ENCODE data around the gene RIN3. TPM values are rescaled to one million over a fixed set of nuclear protein-coding genes. Genes with fewer than 3 reads are reported as not detected.

RIN3 gene
- total RNA-seq, 1 experiment from 2014 or later: 10.9 TPM

- ATAC-seq: no peak
- no peak overlapping the region for H3K27ac ChIP-seq (ENCODE audit: low read length)
- H3K4me3 ChIP-seq (ENCODE audit: low read depth in 2 of 2, low read length in 2 of 2): no peak overlapping the region
- POLR2A ChIA-PET: interaction anchor here (0.7 kb wide), 1 partner anchor 300 kb away, joined by 4 read pairs; no protein-coding TSS in a partner anchor
- intact Hi-C loops (cut with micrococcal nuclease; ENCODE audit: unreplicated experiment) (no loop called here), in situ Hi-C loops (cut with HindIII; ENCODE audit: low pct_unique_long_range_greater_than_20kb, low sequenced_read_pairs) (no loop called here)
- TF ChIP-seq CTCF (IDR thresholded peaks at IDR 0.05) (no peak), TCF7L2 (IDR thresholded peaks at IDR 0.05; ENCODE audit: low read depth, low read length) (peak; percentile 57)
- no peaks in the 10 kb centered on the region for H3K36me3 ChIP-seq (ENCODE audit: control insufficient read depth, insufficient read depth, low read length)
- no peaks in the 10 kb centered on the region for H3K9me3 ChIP-seq (ENCODE audit: control insufficient read depth, insufficient read depth, low read depth, low read length)
- no peaks in the 10 kb centered on the region for H3K4me1 ChIP-seq (ENCODE audit: control insufficient read depth, insufficient read depth, low read length)
- CTCF ChIA-PET: interaction anchor here (0.7 kb wide), 1 partner anchor 28 kb away, joined by 3 read pairs; no protein-coding TSS in a partner anchor
- DNase-seq (ENCODE audit: low read depth, low spot score): no peak
- no TSS peak for BruUV-seq (replicated peaks)
- no peaks in the 10 kb centered on the region for H3K27me3 ChIP-seq (ENCODE audit: control insufficient read depth, insufficient read depth, low read length)
Measured at GRCh38 chr14:92717571-92718042, 204.0 kb downstream of the RIN3 start.

- Histone ChIP-seq H3K36me3 (ENCODE audit: control insufficient read depth, insufficient read depth, low read length) (no peaks in the 10 kb centered on the region), H3K9me3 (ENCODE audit: control insufficient read depth, insufficient read depth, low read depth, low read length) (no peaks in the 10 kb centered on the region), H3K4me1 (ENCODE audit: control insufficient read depth, insufficient read depth, low read length) (no peaks in the 10 kb centered on the region), H3K27ac (ENCODE audit: low read length) (no peak overlapping the region), H3K4me3 (ENCODE audit: low read depth in 2 of 2, low read length in 2 of 2) (no peak overlapping the region), H3K27me3 (ENCODE audit: control insufficient read depth, insufficient read depth, low read length) (no peaks in the 10 kb centered on the region)
- TF ChIP-seq POLR2AphosphoS5 (IDR thresholded peaks at IDR 0.05; ENCODE audit: low read depth, low read length) (no peak), CTCF (IDR thresholded peaks at IDR 0.05) (no peak), SIN3A (IDR thresholded peaks at IDR 0.05; ENCODE audit: borderline replicate concordance, insufficient read depth, low read depth, low read length) (no peak), REST (IDR thresholded peaks at IDR 0.05; ENCODE audit: insufficient read depth in 1 of 2, low read depth in 2 of 2, low read length in 1 of 2) (no peak), TCF7L2 (IDR thresholded peaks at IDR 0.05; ENCODE audit: low read depth, low read length) (no peak)
- intact Hi-C loops (cut with micrococcal nuclease; ENCODE audit: unreplicated experiment): no loop called here
- DNase-seq (ENCODE audit: low read depth, low spot score) (no peak), ATAC-seq (no peak)
- in situ Hi-C loops (cut with HindIII; ENCODE audit: low pct_unique_long_range_greater_than_20kb, low sequenced_read_pairs): no loop called here
- BruUV-seq (replicated peaks): no TSS peak
- ChIA-PET CTCF (no interaction called here), POLR2A (no interaction called here)
Measured at GRCh38 chr14:92718664-92719063, 205.1 kb downstream of the RIN3 start.

All from Panc1 (cell line).